GM21390 (cell line): Measurements from ENCODE around the gene COA8.

ENCODE experiments used
- ATAC-seq: cut with Tn5 transposase; IDR thresholded peaks from one replicate; pipeline ENCODE4 v1.9.1; 2021; ENCODE audit not compliant: unreplicated experiment

The COA8 gene

DNA sequence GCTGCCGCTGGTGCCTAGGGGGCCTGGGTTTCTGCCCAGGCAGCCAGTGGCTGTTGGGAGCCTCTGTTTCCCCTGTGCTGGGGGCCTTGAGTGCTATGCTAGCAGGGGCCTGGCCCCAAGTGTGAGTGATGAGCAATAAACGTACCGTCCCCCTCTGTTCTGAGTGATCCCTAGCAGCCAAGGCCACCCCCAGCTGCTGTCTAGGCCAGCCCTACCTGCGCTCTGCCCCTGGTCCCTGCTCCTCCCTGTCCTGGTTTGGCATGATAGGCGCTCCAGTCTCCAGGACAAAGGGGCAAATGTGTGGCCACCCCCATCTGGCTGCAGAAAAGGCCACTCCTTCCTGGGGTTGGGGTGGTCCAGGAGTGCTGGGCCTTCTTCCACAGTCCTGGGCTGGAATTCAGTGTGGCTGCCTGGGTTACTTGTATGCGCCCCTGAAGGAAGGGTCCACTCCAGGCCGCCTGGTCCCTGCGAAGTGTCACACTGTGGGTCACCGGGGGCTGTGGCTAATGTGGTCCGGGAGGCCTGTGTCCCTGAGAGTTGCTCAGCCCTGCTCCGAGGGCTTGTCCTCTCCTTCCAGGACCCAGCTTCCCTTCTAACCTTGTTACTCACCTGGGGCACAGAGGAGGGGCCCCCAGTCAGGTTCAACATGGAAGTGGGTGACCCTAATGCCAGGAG, 26.7 kb upstream of the COA8 start:
- no peak for ATAC-seq

DNA sequence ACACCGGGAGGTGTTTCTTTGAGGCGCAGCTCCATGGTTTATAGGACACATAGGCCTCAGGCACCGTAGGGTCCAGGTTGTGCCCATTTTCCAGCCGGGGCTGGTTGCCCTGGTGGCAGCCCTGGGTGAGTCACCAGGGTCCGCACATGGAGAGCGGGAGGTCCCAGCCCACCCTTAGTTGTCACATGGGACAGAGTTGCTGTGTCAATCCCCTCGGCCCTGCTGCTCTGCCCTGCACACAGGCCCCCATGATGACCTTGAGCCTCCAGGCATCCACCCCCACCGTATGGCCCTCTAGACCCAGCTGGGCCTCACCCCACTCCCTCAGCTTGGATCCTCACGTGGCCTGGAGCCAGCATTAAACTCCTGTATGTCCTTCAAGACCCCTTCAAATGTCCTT, 26.1 kb upstream of the COA8 start:
- no peak for ATAC-seq

DNA sequence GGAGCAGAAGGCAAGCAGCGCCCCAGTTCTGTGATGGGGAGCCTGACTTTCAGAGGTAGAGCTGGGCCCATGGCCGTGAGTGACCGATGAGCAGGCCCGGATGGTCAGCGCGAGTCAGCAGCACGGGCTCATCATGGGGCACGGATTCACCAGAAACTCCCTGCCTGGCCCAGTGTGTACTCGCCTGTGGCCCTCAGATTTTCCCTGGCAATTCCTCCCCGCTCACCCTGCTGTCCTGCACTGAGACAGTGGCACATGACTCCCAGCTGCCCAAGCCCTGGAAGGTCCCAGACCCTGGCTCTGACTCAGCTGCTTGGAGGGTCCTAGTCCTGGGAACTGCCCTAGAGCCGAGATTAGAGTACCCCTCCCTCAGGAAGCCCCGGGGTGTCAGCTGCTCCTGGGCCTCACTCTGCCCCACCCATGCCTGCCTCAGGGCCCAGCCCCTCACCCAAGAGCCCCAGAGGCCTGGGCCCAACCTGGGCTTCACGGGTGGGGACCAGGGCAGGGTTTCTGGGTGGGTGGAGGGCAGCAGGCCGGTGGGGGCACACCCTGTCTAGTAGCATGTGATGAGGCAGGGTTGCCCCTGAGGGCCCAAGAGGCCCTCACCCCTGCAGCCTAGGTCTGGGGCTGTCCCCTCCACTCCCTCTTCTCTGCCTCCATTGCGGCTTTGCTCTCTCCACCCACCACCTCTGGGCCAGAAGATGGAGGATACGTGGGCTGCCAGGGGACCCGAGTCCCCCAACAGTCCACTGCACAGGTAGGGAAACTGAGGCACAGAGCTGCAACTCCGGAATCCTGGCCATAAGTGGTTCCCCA, 25.4 kb upstream of the COA8 start:
- no peak for ATAC-seq

DNA sequence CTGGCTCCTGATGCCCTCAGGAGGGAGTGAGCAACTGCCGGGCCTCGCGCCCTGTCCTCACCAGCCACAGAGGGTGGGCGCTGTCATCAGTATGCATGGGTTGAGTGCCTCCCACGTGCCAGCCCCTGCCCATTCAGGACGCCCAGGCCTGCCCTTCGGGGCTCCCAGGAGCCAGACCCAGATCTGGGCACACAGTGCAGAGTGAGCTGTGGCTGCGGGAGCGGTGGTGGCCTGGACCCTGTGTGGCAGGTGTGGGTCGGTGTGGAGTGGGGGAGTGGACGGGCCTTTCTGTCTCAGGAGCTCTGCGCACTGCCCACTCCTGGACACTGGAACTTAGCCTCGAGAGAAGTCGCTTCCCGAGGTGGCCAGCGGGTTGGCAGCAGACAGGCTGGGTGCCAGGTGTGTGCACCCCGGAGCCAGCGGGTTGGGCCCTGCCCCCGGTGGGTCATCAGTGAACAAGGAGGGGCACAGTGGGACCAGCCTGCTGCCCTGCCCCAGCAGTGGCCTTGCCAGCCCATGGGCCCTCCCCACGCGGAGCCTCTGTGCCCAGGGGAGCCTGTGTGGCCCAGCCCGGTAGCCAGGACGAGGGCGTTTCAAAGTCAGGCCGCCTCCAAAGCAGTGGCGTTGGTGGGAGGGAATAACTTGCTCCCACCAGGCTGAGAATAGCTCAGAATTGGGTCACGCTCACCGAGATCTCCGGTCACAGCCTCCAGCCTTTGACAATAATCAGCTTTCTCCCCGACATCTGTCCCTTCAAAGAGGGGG, 24.3 kb upstream of the COA8 start:
- no peak for ATAC-seq

DNA sequence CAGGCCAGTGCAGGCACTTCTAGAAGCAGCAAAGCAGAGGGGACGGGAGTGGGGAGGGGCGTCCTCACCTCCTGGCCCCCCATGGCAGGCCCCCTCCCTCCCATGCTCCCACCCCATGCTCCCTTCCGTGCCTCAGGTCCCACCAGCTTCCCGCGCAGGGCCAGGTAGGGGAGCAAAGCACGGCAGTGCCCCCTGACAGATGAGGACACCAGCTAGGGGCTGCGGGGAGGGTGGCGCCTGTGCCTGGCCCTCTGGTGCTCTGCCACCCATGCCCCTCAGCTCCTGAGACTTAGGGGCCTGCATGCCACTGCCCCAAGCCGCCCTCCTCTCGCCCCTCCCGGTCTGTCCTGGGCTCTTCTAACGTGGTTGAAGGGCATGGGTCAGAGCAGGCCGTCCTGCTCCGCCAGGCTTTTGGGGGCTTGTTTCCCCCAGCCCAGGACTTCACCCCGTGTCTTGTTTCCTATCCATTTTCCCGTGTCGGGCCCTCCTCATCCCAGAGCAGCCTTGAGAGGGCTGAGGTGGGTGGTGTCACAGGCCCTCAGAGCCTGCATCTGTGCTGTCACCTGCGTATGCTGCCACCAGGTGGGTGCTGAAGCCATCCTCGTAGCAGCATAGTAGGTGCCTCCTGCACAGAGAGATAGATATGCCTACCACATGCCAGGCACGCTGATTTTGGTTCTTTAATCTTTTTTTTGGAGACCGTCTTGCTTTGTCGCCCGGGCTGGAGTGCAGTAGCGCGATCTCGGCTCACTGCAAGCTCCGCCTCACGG, 23.5 kb upstream of the COA8 start:
- no peak for ATAC-seq

DNA sequence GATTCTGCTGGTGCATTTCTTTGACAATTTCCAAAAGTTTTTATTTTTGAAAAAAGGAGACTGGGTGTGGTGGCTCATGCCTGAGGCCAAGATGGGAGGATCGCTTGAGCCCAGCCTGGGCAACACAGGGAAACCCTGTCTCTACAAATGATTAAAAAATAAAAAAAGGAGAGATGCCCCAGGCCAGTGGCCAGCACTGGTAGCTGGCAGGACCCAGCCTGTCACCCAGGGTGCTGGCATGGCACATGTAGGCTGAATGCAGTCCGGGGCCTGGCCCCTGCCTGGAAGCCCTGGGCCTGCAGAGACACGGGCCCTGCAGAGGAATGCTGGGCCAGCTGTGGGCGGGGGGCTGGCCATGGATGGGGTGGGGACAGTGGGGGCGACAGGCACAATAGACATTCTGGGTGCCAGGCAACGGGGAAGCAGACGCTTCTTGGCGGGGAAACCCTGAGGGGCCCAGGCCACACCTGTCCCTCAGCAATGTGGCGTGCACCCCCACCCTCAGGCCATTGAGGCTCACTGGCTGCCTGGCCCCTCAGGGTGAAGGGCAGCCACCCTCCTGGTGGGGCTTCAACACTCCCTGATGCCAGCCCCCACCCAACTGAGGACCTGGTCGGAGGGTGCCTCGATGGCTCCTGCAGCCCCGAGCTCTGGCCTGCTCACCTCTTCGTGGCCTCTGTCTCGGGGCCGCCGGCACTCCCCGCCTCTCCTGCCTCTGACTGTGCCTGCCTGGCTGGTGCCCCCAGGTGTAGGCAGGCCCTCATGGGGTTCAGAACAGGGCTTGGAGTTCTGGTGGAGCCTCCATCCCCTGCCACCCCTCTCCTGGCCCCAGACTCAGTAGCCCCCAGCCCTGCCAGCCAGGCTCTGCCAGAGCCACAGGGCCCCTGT, 21.7 kb upstream of the COA8 start:
- ATAC-seq, result no peak

DNA sequence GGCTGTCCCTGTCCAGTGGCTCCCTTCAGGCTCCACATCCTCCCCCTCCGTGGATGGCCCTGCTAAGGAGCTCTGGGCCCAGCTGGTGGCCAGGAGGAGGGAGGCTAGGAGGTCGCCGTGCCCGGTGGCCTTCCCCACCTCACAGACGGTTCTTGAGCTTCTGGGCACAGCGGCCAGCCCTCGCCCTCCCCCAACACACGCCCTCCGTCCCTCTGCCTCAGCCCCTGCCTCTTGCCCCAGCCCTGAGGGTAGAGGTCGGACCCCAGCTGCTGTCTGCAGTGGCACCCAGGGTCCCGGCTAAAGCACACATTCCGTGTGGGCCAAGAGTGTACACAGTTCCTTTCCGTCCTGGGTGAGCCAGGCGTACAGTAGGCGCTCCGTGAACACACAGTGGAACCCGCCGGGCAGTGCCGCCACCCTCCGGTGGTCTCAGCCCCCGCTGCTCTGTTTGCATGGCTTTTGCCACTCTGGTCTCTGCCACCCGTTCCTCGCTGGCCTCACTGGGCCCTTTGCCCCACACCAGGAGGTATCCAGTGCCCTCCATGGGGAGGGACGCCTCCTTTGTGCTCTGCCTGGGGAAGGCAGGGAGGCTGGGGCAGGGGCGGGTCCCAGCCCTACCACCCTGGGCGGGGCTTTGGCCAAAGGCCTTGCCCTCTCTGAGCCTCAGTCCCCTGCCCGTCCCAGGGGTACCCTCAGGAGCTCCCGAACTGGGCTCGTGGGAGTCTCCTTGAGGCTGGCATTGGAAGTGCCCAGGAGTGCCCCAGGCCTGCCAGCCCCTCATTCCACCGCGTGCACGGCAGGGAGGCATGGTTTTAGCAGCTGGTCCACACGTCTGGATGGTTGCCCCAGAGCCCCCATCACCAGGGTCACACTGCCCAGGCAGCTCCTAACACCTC, 20.8 kb upstream of the COA8 start:
- ATAC-seq, result no peak

DNA sequence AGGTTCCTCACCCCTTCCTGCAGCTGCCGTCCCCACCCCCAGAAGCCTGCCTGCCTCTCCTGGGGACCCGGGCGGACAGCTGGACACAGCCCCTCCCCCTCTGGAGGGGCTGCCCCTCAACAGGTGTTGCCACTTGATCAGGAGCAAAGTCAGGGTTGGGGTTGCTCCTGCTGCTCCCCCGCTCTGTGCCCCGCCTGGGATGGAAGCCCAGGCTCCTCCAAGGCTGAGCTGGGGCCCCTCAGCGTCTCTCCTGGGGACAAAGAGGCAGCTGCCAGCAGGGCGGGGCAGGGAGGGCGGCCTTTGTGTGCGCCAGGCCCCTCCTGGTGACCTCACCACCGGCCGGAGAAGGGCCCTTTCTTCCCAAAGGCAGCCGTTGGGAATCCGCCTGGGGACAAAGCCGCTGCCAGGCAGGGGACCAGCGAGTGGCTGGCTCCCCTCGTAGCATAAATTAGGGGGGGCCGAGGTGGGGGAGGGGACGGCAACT, 20.1 kb upstream of the COA8 start:
- ATAC-seq, result no peak

DNA sequence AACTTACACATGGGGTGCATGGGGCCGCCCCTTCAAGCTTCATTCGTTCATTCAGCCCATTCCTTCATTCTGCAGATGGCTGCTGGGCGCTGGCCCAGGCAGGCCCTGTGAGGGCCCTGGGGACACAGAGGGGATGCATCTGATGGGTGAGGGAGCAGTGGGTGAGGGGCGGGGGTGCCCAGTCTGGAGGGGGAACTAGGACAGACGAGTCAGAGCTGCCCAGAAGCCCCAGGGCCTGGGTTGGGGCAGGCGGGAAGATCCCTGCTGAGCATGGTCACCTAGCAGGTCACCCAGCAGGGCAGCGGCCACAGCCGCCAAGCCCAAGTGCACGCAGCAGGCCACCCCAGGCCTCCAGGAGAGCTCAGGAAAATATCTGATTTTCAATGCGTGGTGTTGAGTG, 19.6 kb upstream of the COA8 start:
- no peak for ATAC-seq

DNA sequence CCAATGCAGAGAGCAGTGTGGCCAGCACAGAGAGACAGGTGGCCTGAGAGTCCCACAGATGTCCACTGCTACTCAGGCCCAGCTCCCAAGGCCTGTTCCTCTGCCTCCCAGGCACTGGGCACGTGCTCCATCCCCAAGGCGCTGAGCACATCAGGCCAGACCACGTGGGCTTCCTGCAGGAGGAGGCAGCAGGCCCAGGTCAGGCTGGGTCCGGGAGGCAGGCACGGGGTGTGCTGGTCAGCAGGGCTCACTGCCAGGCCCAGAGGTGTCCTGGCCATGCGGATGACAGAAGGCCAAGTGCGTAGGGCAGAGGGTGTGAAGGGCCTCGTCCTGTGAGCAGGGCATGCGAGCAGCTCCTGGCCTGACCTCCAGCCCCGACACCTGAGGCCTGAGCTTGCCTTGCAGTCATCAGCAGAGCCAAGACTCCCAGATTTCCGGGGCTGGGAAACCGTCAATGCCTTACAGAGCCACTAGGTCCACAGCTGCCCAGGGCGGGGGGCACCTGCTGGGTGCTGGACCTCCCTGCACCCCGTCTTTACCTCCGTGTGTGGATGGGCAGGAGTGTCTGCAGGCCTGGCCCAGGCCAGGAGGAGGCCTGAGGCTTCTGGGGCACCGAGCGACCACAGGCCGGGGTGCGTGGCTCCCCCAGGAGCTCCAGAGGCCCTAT, 18.9 kb upstream of the COA8 start:
- no peak for ATAC-seq

DNA sequence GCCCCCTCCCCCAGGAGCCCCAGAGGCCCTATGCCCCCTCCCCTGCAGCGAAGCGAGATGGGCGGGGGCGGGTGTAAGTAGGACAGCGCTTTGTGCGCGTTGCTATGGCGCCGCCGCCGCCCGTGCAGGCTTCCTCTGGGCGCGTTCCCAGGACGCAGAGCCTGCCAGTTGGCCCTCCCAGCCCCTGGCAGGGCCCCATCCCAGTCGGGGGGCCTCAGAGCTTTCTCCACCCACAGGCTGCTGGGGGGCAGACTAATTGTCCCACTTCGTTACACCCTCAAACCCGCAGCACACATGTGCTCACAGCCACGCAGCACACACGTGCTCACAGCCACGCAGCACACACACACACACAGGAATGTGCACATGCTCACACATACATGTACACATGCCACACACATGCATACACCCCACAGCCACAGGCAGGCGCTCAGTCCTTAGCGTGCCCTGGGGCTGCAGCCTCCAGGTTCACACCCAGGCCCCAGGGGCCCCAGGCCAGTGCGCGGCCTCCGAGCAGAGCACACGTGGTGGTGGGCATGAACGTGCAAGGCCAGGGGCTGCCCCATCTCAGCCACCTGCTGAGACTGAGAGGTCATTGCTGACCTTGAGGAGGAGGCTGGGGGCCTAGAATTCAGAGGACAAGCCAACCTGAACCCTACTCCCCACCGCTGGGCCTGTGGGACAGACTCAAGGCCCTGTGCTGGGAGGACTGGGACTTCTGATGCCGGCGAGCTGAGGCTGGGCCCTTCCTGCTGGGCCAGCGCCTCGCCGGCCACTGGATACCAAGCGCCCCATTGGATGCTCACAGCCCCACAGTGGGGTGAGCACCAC, 18.2 kb upstream of the COA8 start:
- ATAC-seq, result no peak

DNA sequence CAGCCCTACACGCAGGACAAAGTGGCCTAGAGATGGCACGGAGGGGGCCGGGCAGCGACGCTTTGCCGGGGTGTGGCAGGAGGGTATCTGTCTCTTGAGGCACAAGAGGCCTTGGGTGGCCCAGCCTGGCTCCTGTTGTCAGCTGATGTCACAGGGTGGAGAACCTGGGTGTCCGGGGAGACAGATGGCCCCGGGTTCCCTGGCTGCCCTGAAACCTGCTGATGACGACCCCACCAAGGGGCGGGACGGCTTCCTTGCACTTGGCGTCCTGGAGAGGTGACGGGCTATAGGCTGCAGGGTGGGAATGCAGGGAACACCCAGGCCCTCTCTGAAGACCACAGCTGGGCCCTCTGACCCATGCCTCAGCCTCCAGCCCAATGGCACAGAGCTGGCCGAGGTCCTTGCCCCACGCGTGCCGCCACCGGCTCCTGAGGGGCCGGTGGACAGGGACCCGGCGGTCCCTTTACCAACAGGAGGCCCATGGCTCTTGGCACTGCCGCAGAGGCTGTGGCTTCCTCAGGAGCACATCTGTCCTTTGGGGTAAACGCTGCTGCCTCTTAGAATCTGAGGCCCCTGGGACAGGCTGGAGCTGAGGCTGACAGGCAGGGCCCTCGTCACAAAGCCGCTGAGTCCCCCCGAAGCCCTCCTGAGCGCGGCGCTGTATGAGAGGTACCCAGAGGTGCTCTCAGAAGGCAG, 17.4 kb upstream of the COA8 start:
- no peak for ATAC-seq

DNA sequence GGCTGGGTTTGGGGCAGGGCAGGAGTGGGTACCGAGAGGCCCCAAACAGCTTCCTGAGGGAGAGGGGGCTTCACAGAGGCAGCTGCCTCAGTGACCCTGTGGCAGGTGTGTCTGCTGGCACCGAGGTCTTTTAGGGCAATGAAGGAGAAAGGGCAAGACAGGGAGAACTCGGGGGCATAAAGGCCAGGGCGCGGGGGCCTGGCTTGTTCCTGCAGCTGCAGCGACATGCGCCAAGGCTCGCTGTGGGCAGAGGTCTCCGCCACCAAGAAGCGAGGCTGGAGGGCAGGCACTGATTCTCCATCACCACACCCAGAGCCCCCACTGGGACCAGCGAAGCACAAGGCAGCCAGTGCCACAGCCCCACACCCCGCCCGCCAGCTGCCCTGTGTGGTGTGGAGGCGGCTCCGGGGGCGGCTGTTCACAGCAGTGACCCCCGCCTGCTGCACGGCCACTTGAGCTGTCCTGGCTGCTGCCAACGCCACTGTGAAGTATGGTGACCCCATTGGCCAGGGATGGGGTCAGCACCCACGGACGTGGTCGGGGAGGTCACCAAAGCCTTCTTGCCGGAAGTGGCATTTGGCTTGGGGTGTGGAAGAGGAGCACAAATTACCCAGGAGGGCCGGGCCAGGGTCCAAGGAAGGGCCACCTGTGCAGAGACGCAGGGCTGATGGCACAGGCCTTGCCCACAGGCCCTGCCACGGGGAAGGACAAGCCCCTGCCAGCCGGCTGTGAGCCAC, 16.7 kb upstream of the COA8 start:
- ATAC-seq, result no peak

DNA sequence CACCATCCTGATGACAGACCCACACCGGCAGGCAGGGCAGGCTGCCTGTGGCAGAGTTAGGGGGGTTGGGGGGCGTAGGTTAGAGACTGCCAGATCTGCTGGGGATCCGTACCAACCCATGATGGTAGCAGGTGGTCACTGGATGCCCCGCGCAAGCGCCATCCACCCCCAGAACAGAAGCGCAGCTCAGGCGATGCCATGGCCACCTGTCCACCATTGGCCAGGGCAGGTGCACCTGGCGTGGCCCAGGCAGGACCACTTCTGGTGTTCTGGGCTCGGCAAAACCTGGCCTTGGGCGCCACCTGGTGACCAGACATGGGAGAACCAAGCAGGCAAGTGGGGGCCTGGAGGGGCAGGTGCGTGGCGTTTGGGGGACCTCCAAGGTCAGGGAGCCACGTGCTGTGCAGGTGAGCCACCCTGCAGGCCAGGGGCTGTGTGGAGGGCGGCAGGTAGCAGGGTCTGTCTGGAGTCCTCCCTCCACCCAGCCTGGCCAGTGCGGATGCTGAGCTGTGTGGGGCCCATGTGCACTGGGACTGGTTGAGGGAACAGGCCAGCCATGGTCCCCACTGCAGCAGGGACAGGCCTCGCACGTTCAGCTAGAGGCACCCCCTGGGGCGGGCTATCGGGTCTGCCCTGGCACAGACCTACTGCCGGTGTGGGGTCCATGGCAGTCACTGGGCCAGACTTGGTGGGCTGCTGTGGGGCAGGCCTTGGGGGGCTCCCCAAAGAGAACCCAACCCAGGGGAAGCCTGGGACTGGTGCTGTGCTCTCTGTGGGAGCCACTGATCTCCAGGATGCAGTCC, 15.9 kb upstream of the COA8 start:
- ATAC-seq, result no peak

DNA sequence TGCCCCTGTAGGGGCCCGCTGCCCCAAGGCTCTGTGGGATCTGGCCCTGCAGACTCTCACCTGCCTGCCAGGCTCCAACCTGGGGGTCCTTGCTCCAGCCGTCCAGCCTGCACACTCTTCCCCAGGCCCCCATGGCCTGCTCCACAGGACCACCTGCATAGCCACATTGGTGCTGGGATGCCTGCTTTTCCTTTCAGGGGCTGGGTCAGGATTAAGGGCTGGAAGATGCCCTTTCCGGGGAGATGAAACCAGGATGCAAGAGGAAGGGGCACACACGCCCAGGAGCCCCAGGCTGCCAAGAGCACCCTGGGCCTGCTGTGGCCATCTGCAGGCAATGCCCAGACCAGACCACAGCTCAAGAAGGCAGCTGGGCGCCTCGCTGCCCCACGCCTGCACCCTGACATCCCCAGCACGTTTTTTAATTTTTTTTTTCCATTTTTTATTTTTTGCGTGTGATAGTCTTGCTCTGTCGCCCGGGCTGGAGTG, 15.3 kb upstream of the COA8 start:
- ATAC-seq, result no peak
